GM21390 (cell line): ENCODE measurements around the gene PVR.
"Not testable (repeated sequence)": the region's sequence is repeated elsewhere in the genome, so short reads cannot be mapped to it uniquely, and the experiment has no call there.

ENCODE experiments used
- ATAC-seq: cut with Tn5 transposase; IDR thresholded peaks from one replicate; pipeline ENCODE4 v1.9.1; 2021; ENCODE audit not compliant: unreplicated experiment

PVR gene

DNA sequence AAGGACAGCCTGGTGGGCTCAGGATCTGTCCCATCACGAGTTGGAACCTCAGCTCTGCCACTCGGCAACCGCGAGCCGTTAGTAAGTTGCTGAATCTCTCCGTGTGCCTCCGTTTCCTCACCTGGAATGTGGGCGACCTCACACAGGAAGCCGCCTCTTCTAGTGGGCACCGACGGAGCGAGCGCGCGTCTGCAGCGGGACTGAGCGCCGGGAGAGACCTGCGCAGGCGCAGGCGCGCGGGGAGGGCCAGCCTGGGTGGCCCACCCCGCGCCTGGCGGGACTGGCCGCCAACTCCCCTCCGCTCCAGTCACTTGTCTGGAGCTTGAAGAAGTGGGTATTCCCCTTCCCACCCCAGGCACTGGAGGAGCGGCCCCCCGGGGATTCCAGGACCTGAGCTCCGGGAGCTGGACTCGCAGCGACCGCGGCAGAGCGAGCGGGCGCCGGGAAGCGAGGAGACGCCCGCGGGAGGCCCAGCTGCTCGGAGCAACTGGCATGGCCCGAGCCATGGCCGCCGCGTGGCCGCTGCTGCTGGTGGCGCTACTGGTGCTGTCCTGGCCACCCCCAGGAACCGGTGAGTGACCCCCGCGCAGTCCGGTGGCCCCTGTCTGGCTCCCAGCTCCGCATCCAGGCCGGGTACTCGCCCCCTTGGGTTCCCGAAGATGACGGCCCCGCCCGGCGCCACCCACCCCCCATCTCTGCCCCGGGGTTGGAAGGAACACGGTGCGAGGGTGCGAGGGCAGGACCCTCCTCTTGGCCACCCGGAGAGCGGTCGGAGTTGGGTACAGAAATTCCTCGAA, at the start of gene PVR:
TSS of gene PVR (plus strand) at position 306 of the 797 bp plus-strand sequence. CDS start at position 493, 187 bp downstream.
- ATAC-seq = no peak

DNA sequence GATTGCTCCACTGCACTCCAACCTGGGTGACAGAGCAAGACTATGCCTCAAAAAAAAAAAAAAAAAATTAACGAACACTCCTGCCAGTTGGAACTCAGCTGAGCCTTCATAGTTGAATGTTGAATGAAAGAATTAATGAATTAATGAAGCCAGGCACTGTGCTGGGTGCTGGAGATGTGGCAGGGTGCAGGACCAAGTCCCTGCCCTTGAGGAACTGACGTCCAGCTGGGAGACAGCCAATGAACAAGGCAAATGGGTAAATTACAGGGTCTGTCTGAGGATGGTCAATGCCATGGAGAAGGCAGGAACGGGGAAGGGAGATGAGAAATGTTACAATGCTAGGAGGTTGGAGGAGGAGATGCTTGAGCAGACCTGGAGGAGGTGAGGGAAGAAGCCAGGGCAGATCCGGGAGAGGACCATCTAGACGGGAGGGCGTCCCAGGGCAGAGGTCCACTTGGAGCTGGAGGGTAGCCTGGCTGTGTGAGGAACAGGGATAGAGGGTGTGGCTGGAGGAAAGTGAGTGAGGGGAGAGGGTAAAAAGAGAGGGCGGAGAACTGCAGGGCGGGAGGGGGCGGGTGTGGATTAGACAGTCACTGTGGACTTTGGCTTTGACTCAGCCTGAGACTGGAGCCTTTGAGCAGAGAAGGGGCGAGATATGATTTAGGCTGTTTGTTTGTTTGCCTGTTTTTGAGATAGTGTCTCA, 47.1 kb upstream of the PVR start:
- ATAC-seq = no peak

DNA sequence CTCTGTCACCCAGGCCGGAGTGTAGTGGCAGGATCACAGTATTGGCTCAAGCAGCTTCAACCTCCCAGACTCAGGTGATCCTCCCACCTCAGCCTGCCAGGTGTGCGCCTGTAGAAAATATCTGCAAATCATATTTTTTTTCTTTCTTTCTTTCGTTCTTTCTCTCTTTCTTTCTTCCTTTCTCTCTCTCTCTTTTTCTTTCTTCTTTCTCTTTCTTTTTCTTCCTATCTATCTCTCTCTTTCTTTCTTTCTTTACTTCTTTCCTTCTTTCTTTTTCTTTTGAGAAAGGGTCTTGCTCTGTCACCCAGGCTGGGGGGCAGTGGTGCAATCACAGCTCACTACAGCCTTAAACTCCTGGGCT, 46.6 kb upstream of the PVR start:
- ATAC-seq = no peak

DNA sequence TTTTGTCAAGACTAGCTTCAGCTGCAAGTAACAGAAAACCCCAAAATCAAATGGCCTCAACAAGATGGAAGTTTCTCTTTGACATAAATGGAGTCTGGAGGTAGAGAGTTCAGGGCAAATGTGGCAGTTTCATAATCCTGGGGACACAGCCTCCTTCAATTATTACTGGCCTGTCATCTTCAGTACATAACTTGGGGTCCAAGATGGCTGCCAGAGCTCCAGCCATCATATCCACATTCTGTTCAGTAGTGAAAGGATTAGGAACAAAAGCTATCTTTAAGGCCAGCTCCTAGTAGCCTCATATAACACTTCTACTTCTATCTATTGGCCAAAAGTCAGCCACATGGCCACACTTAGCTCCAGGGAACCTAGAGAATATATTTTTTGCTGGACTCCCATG, 45.4 kb upstream of the PVR start:
- ATAC-seq = no peak

DNA sequence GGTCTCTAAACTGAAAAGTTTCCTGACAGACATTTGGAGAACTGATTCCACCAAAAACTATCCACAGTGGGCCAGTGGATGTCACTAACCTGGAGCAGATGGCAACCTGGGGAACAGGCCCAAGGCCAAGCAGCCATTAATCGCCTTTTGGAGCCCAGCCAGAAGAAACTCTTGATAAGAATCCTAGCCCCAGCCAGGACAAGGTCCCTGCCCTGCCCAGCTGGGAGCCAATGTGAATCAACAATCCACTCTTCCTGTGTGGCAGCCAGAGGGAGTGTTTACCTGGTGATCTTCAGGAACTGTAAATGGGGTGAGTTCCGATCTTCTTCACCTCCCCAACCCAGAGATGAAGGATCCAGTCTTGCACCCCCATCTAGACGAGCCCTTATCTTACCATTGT, 44.8 kb upstream of the PVR start:
- no peak for ATAC-seq

- ATAC-seq = no peak
Observed at GRCh38 chr19:44600466-44600865, 43.2 kb upstream of the PVR start.

- no peak for ATAC-seq
Observed at GRCh38 chr19:44602081-44602480, 41.6 kb upstream of the PVR start.

DNA sequence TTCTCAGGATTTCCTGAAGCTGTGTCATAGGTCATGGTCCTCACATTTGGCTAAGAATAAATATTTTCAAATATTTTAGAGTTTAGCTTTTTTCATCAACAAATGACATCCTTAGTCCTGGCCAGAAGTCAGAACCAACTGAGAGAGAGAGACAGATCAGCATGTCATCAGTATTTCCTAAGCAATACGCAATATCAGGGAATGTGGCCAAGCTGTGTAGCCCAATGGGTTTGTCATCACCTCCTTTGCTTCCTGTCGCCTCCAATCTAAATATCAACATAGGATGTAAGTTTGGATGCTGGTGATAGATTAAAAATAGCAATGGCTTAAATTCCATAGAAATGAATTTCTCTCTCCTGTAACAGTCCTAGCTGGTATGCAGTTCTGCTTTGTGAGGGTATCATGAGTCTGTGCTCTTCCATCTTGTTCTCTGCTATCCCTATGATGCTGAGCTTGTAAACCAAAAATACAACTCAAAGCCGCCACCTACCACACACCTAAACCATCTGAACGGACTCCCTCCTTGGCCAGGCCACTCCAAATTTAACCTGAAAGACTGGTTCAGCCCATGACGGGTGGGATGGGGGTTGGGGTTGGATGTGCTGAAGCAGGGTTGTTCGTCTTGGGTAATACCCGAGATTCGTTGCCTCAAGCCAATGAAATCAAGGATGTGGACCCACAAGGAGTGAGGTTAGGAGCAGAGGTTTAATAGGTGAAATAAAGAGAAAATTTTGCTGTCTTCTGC, 40.3 kb upstream of the PVR start:
- no peak for ATAC-seq

DNA sequence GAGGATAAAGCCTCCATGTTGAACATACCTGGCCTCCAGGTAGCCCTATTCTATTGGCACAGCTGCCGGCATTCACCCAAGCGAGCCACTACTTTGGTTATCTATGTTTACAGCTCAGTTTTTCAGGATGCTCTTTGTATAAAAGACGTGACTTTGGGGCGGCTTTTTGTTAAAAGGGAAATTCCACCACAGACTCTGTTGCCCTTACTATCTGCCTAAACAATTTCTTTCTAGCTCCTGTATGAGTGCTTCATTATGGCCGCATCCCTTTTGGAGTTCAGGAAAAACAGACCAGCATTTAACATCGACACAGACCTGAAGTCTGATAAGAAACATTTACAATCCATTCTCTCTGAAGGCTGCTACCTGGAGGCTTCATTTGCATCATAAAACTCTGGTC, 39.5 kb upstream of the PVR start:
- ATAC-seq = no peak

DNA sequence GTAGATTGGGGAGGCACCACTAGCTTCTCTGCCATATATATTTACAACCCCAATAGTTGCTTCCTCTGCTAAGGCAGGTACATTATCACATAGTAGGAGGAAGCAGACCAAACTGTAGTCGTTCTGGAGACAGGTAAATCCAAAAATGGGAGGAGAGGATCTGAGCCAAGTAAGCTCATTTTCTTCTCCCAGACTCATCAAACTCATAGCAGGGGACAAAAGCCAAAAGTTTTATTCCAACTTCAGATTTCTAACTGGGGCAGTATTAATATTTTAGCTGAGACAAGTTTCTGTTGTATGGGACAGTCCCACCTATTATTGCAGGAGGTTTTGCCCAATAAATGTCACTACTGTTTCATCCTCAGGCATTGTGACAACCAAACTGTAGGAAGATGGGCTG, 38.2 kb upstream of the PVR start:
- ATAC-seq = no peak

DNA sequence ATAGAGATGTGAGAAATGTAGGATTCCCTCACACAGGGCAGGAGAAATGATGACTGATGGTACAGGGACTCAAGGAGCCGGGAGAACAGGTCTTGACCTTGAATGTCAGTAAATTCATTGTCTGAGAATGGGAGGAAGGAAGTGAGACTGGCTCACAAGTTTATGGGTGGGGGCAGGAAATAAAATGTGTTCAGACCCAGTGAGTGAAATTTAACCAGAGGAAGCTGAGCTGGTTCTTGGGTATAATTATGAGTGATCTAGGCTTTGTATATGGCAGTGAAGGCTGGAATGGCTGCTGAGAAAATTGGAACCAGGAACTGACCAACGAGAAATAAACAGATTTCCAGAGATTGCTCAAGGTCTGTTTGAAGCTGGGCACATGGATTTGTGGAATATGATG, 36.7 kb upstream of the PVR start:
- ATAC-seq = no peak

DNA sequence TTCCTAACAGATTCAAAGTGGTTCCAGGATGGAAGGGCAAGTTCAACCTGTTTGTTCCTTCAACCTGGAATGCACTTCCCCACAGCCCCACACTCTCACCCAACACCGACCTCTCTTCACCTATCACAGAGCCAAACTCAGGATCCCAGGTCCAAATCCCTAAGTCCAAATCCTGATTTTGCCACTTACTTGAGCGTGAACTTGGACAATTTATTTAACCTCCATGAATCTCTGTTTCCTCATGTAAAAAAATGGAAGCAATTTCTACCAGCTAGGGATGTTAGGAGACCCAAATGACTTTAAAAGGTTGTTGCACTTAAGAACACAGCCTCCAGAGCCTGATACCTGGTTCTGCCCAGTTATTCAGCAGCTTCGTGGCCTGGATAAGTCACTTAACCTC, 35.8 kb upstream of the PVR start:
- no peak for ATAC-seq

- no peak for ATAC-seq
Observed at GRCh38 chr19:44608391-44608821, 35.3 kb upstream of the PVR start.

DNA sequence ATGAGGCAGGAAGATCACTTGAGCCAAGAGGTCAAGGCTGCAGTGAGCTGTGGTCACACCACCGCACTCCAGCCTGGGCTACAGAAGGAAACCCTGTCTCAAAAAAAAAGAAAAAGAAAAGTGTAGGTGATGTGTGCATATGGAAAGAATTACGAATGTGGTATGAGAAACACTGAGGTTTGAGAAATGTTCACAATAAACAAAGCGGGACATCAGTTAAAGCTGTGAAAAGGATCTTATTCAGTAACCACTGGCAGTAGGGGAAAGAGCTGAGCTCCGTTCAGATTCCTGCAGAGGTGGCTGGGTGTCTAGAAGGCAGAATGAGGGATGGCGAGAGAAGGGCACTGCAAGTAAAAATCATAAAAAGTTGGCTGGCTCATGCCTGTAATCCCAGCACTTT, 34.5 kb upstream of the PVR start:
- ATAC-seq = no peak

DNA sequence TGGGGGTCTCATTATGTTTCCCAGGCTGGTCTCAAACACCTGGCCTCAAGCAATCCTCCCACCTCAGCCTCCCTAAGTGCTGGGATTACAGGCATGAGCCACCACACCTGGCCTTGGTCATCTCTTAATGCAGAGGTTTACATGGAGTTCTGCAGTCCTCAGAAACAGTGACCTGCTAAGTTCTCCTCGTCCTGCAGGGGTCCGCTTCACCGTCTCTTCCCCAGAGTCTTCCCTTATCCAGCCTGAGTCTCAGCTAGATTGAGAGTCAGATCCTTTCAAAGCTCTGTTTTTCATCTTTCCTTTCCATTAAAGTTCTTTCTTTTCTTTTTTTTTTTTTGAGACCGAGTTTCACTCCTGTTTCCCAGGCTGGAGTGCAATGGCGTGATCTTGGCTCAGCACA, 33.2 kb upstream of the PVR start:
- not testable (repeated sequence) for ATAC-seq

DNA sequence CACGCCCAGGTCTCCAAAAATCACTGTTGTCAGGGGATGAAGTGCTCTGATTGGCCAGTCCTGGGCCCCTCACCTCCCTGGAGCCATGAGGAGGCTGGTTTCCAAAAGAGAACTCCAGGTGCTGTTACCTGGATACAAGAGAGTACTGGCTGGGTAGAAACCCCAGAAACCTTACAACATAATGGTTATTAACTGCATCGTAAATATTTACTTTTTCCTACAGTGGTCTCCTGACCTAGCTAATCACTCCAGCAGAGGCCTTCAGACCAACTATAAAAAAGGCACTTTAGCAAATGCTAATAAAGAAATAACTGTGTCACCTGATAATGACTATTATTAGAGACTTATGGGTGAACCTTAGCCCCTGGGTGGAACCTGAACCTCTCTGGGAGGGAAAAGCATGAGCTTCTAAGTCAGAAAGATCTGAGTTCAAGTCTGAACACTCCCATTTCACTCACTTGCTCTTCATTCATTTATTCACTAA, 31.9 kb upstream of the PVR start:
- no peak for ATAC-seq

DNA sequence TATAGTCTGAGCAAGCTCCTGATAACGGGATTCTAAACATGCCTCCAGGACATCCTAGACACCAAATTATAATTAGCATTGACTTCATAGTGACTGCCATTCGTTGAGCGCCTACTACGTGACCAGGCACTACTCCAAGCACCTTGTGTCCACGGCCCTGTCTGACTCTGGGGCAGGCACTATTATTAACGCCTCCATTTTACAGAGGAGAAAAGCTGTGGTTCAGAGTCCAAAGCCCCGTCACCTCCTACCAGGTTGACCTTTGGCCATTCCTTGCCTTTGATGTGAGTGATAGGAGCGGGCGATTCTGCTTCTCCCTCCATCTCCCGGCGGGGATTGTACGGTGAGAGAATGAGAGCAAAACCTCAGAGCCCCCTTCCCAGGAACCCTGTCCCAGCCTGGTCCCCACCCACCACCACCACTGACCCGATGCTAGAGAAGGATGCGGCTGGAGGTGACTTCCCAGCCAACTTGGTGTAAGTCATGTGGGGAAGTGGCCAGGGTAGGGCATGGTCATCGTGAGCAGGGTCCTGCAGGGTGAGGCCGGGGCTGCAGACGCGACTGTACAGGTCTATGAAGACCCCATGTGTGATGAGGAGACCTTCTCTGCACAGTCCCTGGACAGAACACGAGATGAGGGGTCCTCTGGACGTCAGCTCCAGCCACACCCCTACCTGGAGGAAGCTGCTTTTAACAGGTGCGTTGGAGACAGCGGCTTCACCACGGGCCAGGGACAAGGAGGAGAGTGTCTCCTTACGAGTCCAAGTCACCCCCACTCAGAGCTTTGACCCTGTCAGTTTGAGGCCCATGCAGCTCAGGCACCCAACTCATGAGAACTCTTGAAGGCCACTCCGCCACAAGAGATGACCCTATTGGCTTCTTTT, 30.2 kb upstream of the PVR start, which contains the start of gene IGSF23:
TSS of gene IGSF23 (plus strand) at position 269 of the 884 bp plus-strand sequence. CDS start at position 352, 83 bp downstream.
- no peak for ATAC-seq

DNA sequence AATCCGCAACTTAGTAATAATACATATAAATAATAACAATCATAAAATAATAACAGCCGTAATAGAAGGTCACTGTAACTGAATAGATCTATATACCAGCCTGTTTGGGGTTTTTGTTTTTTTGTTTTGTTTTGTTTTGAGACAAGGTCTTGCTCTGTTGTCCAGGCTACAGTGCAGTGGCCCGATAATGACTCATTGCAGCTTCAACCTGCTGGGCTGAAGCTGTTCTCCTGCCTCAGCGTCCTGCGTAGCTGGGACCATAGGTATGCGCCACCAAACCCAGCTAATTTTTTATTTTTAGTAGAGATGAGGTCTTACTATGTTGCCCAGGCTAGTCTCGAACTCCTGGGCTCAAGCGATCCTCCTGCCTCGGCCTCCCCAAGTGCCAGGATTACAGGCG, 29.4 kb upstream of the PVR start:
- no peak for ATAC-seq

- ATAC-seq = no peak
Observed at GRCh38 chr19:44615863-44616247, 27.9 kb upstream of the PVR start.

DNA sequence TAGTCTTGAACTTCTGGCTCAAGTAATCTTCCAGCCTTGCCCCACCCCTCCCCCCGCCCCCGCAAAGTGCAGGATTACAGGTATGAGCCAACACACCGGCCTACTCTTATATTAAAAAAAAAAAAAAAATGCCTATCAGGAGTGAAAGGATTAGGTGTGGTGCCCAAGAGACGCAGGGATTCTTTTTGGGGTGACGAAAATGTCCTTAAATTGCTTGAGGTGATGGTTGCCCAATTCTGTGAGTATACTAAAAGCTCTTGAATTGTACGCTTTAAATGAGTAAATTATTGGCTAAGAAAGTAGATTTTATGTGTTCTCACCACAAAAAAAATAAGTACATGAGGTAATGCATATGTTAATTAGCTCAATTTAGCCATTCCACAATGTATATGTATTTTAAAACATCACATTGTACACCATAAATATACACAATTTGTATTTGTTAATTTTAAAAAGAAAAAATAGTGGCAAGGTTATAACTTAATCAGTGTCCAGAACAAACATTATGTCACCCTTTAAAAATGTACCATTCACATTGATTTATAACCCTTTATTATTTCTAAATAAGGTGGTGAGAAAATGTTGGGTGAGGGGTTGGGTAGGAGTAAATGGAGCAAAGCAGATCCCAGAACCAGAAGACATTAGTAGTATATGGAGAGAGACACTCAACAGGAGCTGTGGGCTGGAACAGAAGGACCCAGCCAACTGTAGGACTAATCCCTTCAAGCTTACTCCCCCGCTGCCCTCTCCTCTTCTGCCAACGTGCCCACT, 26.4 kb upstream of the PVR start:
- ATAC-seq = no peak
